Tibial nerve (tissue), 4 donors: ENCODE results near the gene FERMT3. TPM values are rescaled to one million over a fixed set of nuclear protein-coding genes. Genes with fewer than 3 reads are reported as not detected.
"Not testable (repeated sequence)": the region's sequence is repeated elsewhere in the genome, so short reads cannot be mapped to it uniquely, and the experiment has no call there.

Source experiments
- DNase-seq, 2 donors: peaks; one replicate each; pipeline ENCODE4 v3.0.0-alpha.2; 2019; ENCODE audit warnings: low spot score in 2 of 2
- H3K27ac ChIP-seq, 4 donors: fragments of 200-600 bp; sonication (generic) in 3 of 4; one replicate each; pipeline ENCODE4 v1.5.1; 2017 to 2019; ENCODE audit warnings: mild to moderate bottlenecking in 1 of 4
- H3K27me3 ChIP-seq, 2 donors: fragments of 200-600 bp; sonication (generic) in 1 of 2; one replicate each; pipeline versions ENCODE4 v1.5.1 to v1.6.0; 2017 to 2019
- H3K36me3 ChIP-seq, 3 donors: fragments of 200-600 bp; sonication (generic); one replicate each; pipeline ENCODE4 v1.5.1; 2018 to 2019
- H3K4me1 ChIP-seq, 4 donors: fragments of 200-600 bp; sonication (generic) in 3 of 4; one replicate each; pipeline ENCODE4 v1.5.1; 2017 to 2019
- H3K4me3 ChIP-seq, 4 donors: fragments of 200-600 bp; sonication (generic) in 3 of 4; one replicate each; pipeline ENCODE4 v1.5.1; 2017 to 2019; ENCODE audit warnings: mild to moderate bottlenecking in 1 of 4, moderate library complexity in 1 of 4
- H3K9me3 ChIP-seq, 4 donors: fragments of 200-600 bp; sonication (generic) in 3 of 4; one replicate each; pipeline ENCODE4 v1.5.1; 2017 to 2019
- CTCF ChIP-seq, 5 experiments: fragments of 200-600 bp in 3 of 5; fragments of 450-650 bp in 2 of 5; sonication (generic) in 3 of 5; IDR thresholded peaks; one replicate each; pipeline ENCODE4 v1.5.1; 2016 to 2019; ENCODE audit warnings: antibody characterized with exemption in 5 of 5, mild to moderate bottlenecking in 3 of 5, moderate library complexity in 2 of 5
- EP300 ChIP-seq, 2 donors: sonication (generic); formaldehyde crosslinking; IDR thresholded peaks; one replicate each; pipeline ENCODE4 v1.6.1; 2017; ENCODE audit warnings: antibody characterized with exemption in 2 of 2, mild to moderate bottlenecking in 1 of 2
- POLR2A ChIP-seq, 2 donors: fragments of 450-650 bp; IDR thresholded peaks; one replicate each; pipeline ENCODE4 v1.6.1; 2017; ENCODE audit warnings: antibody characterized with exemption in 2 of 2, mild to moderate bottlenecking in 2 of 2, moderate library complexity in 2 of 2
- WGBS, 2 donors: methylation state at CpG; one replicate each; pipeline ENCODE4 v1.1.5; 2018; 5-methylcytosine and 5-hydroxymethylcytosine counted together
- total RNA-seq, 4 donors: library from RNA; depleted of rRNA; stranded (reverse); fragments of >200 nt; gene quantifications; one replicate each; pipeline ENCODE4 v1.1.0, GENCODE V29; 2016

The FERMT3 gene
- total RNA-seq = 10 to 100 TPM; 17.2 to 83.1 (median 29.6) TPM

- Histone ChIP-seq H3K27ac (peak within 1 kb of the TSS; percentile 17 to 85 (median 74)), H3K4me1 (peaks cover 0 to 26% (median 10%) of the 10 kb centered on the region in 4 donors), H3K4me3 (peak within 1 kb of the TSS; percentile 11 to 54 (median 30)), H3K9me3 (no peaks in the 10 kb centered on the region), H3K36me3 (peaks cover 0 to 71% (median 11%) of the 10 kb centered on the region in 3 donors), H3K27me3 (no peaks in the 10 kb centered on the region)
- 62 to 68% methylated on average over 6 to 13 of the region's 27 CpGs for WGBS, 2 donors
- DNase-seq = peak in 1 of 2 donors; percentile 31
- peak in 1 of 2 donors; percentile 26 for TF ChIP-seq POLR2A (IDR thresholded peaks at IDR 0.05)
- no peak for TF ChIP-seq CTCF (IDR thresholded peaks at IDR 0.05)
Measured at GRCh38 chr11:64206457-64207255, at the start of gene FERMT3. Gene FERMT3, plus strand, starts transcription at chr11:64206721. Its CDS starts 644 bp downstream, at chr11:64207365.

- H3K27me3 ChIP-seq = no peaks in the 10 kb centered on the region
- WGBS, 2 donors = 88 to 92% methylated on average over 17 of the region's 17 CpGs
- DNase-seq = no peak
- H3K36me3 ChIP-seq = peaks cover 0 to 4% (median 0%) of the 10 kb centered on the region in 3 donors
- H3K9me3 ChIP-seq = no peaks in the 10 kb centered on the region
- peaks cover 0 to 5% (median 0%) of the 10 kb centered on the region in 4 donors for H3K4me1 ChIP-seq
- no peak overlapping the region for H3K4me3 ChIP-seq
- TF ChIP-seq EP300 (IDR thresholded peaks at IDR 0.05) (no peak), CTCF (IDR thresholded peaks at IDR 0.05) (no peak), POLR2A (IDR thresholded peaks at IDR 0.05) (no peak)
- no peak overlapping the region for H3K27ac ChIP-seq
Measured at GRCh38 chr11:64157631-64158394, 48.7 kb upstream of the FERMT3 start.

GRCh38 chr11:64161037-64161436 lies 45.5 kb upstream of the FERMT3 start:
- TF ChIP-seq POLR2A (IDR thresholded peaks at IDR 0.05) = no peak
- TF ChIP-seq EP300 (IDR thresholded peaks at IDR 0.05) = no peak
- TF ChIP-seq CTCF (IDR thresholded peaks at IDR 0.05) = no peak
- Histone ChIP-seq H3K9me3 (no peaks in the 10 kb centered on the region), H3K4me1 (peaks cover 0 to 12% (median 7%) of the 10 kb centered on the region in 4 donors), H3K4me3 (no peak overlapping the region), H3K36me3 (peaks cover 0 to 4% (median 0%) of the 10 kb centered on the region in 3 donors), H3K27ac (no peak overlapping the region), H3K27me3 (no peaks in the 10 kb centered on the region)
- WGBS, 2 donors = 97 to 98% methylated on average over 10 of the region's 10 CpGs
- no peak for DNase-seq

- H3K36me3 ChIP-seq, H3K27ac ChIP-seq, H3K9me3 ChIP-seq, DNase-seq, H3K4me3 ChIP-seq, H3K27me3 ChIP-seq: not testable (repeated sequence)
- H3K4me1 ChIP-seq = peaks cover 0 to 21% (median 10%) of the 10 kb centered on the region in 4 donors
- WGBS, 2 donors = 90 to 92% methylated on average over 16 of the region's 16 CpGs
Measured at GRCh38 chr11:64162769-64163168, 43.8 kb upstream of the FERMT3 start.

GRCh38 chr11:64163951-64164350 lies 42.6 kb upstream of the FERMT3 start:
- Histone ChIP-seq H3K9me3 (no peaks in the 10 kb centered on the region), H3K27me3 (no peaks in the 10 kb centered on the region), H3K4me1 (peaks cover 0 to 21% (median 10%) of the 10 kb centered on the region in 4 donors), H3K36me3 (no peaks in the 10 kb centered on the region), H3K27ac (no peak overlapping the region), H3K4me3 (no peak overlapping the region)
- no peak for DNase-seq
- no peak for TF ChIP-seq EP300 (IDR thresholded peaks at IDR 0.05)
- no peak for TF ChIP-seq CTCF (IDR thresholded peaks at IDR 0.05)
- TF ChIP-seq POLR2A (IDR thresholded peaks at IDR 0.05) = no peak
- 91 to 94% methylated on average over 5 of the region's 5 CpGs for WGBS, 2 donors
